HPDE6-E6E7 (cell line): ENCODE measurements around the gene PTGIS.

ENCODE experiments used
- DNase-seq: peaks from one replicate; pipeline ENCODE4 v3.0.0; 2011; ENCODE audit warnings: missing footprints; ENCODE audit errors: extremely low spot score

The PTGIS gene

DNA sequence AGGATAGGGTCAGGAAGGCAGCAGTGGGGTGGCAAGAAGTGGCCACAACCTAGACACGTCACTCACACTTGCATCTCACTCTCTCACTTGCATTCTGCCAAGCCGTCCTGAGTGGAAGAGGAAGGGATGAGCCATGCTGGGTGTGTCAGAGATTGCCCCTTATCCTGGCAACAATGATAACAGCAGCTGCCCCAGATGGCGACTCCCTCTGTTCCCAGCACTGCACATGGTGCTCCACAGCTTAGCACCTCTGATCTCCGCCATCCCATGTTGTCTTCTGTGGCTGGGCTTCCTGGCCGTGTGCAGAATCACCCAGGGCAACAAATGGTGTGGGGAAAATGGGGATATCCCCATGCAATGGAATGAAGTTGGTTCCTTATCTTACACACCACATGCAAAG is 96.5 kb downstream of the PTGIS start:
- DNase-seq, result no peak

DNA sequence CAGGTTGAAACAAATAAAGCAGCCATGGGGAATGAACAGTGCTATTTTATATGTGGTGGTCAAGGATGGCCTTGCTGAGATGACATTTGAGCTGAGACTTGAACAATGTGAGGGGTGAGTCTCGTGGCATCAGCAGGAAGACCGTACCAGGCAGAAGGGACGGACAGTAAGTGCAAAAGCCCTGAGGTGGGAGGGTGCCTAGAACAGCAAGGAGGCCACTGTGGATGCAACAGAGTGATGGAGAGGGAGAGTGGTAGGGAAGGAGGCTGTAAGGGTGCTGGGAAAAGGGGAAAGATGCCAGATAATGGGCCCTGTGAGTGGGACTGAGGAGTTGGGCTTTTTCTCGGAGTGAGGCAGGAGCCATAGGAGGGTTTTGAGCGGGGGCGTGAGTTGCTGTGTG is 97.0 kb downstream of the PTGIS start:
- DNase-seq, result no peak

DNA sequence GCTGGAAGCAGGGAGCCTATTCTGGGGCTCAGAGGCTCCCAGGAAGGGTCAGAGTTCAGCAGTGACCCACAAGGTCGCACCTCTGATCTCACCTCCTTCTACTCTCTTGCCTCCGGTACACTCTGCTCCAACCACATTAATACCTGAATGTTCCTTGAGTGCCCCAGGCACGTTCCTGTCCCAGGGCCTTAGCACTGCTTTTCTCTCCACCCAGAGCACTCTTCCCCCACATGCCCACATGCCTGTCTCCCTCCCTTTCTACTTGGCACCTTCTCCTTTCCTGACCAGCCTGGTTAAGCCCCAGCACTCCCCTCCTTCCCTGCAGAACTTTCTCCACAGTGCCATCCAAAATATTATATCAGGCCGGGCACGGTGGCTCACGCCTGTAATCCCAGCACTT is 98.9 kb downstream of the PTGIS start:
- no peak for DNase-seq

DNA sequence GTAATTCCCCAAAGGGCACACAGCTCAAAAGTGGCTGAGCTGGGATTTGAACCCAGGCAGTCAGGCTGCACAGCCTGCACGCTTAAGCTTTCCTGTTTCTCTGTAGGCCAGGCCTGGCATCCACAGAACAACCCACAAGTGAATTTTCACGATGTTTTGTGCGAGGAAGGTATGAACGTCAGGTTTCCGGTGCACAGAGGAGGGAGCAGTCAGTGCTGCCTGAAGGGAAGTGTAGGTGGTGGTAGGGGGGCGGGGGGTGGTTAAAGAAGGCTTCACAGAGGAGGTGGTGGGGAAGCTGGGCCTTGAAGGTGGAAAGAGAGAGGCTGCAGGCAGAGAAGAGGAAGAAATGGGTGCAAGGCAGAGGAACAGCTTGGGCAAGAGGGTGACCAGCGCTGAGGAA is 99.5 kb downstream of the PTGIS start:
- no peak for DNase-seq

DNA sequence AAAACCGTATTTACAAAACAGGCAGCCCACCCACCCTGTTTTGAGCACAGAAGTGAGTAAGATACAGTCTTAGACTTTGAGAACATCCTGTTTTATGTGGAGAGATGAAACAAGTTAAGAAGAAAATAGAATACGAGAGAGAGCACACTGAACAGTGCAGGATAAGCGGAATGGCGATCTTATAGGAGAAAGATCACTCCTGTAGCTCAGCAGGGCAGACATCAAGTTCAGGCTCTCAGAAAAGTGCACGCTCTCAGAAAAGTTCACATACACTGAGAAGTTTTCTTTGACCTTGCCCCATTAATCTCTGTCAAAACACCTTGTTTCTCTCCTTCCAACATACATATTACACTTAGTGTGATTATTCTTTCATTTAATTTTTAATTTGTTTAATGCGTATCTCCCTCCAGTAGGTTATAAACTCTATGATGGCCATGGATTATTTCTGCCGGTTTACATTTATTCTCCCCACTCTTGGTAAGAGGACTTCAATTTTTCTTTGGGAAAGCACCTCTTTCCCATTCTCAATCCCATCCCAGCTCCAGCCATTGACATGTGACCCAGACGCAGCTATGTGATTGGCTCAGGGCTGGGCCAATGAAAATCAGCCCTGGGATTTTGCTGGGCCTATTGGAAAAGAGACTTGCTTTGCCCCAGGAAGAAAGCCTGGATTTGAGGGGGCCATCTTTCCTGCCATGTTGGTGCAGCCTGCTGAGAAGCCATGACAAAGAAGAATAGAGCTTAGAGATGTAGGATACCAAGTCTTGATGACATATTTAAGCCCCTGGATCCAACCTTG is 101.6 kb downstream of the PTGIS start:
- no peak for DNase-seq

DNA sequence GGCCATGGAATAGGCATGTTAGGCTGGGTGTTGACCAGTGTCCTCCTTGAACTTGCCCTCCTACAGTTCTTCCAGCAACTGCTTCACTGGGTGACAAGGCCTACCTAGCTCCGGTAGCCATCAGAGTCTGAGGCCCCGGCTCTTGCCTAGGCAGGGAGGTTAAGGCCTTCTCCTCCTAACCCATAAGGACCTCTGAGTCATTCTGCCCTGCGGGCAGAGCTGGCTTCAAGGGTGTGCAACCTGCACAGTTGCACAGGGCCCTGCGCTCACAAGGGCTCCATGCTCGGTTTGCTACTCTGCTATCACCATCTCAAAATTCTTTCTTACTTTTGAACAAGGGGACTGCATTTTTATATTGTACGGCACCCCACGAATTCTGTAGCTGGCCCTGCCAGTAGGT is 103.4 kb downstream of the PTGIS start:
- DNase-seq, result no peak

DNA sequence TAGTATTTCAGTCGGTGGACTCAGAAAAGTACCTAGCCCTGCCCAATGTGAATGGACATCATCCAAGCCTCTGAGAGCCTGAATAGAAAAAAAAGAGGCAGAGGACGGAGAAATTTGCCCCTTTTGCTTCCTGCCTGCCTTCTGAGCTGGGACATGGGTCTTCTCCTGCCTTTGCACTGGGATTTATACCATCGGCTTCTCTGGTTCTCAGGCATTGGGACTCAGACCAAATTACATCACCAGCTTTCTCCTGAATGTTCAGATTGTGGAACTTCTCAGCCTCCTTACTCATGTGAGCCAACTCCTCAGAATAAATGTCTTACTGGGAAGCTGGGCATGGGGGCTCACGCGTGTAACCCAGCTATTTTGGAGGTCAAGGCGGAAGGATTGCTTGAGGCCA is 105.3 kb downstream of the PTGIS start:
- no peak for DNase-seq

DNA sequence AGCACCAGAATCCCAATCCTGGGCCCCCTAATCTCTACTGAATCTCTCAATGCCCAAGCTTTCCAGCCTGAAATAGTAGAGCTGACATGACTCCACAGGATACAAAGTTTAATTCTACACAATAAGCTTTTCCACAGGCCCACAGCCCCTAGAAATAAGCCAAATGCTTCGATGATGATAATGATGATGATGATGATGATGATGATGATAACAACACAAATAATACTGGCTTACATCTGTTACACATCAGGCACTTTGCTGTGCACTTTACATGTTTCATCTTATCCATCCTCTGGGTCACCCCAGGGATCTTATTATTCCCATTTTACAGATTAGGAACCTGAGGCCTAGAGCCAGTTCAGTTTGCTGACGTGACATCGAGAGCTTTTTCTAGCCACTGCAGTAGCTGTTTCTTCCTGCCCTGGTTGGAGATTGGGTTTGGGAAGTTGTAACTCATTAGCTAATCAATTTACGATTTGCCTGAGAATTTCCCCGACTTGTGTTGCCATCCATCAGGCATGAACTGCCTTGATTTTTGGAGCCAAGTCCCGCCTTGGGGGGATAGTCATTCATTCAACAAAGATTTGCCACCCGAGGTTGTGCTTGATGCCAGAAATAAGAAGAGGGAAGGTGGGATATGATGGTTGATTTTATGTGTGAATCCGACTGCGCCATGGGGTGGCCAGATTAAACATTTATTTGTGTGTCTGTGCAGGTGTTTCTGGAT is 105.9 kb downstream of the PTGIS start:
- no peak for DNase-seq

DNA sequence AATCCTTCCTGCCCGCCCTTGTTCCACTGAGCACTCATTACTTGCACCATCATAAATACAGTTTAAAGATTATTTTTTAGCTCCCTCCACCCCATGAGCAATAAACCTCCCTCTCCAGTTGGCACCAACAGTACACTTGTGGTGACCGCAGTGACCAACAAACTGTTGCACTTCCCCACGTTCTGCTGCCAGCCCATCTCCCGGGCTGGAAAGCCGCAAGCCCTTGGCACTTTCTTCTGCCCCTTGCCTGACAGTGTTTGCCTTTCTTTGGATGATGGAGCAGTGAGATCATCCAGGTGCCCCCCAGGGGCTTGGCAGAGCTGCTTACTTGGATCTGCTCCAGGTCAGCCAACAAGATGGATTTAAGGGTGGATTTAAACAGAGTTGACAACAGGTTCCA is 107.0 kb downstream of the PTGIS start:
- DNase-seq, result no peak

DNA sequence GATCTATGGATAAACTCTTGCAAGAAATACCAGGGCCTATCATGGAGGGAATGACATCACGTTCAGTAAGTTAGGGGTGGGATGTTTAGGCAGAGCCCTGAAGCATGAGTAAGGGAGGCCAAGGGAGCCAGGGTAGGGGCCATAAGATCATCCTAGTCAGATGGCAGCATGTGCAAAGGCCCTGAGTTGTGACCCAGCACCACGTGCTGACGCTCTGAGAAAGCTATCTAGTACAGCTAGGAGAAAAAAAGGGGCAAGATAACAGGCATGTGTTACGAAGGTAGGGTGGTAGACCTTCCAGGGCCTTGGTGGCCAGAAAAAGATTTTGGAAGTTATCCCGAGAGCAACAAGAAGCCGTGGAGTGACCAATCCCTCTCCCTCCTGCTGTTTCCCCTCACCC is 107.8 kb downstream of the PTGIS start:
- DNase-seq, result no peak

DNA sequence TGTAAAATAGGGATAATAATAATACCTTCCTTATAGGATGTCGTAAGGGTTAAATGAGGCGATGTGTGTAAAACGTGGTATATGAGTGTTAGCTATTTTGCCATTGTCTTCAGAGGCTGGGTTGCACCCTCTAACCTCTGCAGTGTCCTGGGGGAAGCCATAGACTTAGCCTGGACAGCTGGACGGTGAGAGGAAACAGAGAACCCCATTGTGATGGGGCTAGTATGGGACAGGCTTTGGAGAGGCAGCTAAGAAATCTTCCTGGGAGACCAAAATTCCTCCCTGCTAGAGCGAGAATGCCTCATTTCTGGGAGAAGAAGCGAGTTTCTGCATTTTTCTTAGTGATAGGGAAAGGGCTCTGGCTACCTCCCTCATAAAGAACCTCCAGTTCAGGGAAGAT is 108.3 kb downstream of the PTGIS start:
- no peak for DNase-seq

DNA sequence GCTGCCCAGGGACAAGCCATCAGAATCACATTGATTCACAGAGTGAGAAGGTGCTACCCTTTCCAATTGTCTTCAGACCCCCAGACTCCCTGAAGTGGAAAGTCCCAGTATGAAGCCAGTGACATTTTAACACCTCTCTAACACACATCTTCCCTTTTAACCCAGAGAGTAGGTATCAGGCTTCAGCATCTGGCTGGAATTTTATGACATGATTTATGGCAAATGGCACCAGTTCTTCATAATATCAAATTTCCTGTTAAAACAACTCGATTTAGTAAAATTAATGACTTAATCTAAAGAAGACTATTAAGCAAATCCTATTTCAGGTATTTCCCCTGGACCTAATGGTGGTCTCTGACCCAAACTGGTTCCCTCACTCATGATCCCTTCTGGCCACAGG is 110.5 kb downstream of the PTGIS start:
- DNase-seq, result no peak

DNA sequence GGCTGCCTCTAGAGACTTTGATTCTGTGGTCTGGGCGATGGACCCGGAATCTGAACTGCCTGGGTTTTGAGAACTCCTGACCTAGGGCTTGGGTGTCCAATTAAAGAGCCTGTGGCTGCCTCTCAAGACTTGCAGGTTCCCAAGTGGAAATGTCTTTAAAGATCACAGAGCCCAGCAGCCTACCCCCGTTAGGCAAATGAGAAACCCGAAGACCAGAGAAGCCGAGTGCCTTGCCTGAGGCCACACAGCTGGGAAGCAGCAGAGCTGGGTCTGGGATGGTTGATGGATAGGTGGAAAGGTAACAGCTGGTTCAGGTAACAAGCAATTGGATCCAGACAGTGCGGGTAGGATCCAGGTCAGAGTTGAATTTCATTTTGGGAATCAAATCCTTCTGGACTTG is 111.3 kb downstream of the PTGIS start:
- DNase-seq, result no peak

DNA sequence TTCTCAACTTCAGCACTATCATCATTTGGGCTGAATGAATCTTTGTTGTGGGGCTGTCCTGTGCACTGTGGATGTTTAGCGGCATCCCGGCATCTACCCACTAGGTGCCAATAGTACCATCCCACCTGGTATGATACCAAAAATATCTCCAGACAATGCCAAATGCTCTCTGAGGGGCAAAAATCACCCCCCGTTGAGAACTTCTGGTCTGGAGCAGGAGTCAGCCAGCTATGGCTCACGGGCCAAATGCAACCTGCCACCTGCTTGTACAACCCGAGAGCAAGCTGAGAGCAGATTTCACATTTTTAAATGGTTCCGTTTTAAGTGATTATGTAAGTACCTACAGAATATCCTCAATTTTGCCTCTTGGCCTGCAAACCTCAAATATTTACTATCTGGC is 112.2 kb downstream of the PTGIS start:
- DNase-seq, result no peak
